SK-N-SH (cell line): ENCODE data around the gene RNF223.

Source experiments
- TAF1 ChIP-seq: IDR thresholded peaks from 2 replicates; pipeline ENCODE4 v1.6.1; 2012; ENCODE audit warnings: low read depth, mild to moderate bottlenecking, low read length, moderate library complexity, borderline replicate concordance
- TCF12 ChIP-seq: IDR thresholded peaks from 2 replicates; pipeline ENCODE4 v1.4.0; 2012

DNA sequence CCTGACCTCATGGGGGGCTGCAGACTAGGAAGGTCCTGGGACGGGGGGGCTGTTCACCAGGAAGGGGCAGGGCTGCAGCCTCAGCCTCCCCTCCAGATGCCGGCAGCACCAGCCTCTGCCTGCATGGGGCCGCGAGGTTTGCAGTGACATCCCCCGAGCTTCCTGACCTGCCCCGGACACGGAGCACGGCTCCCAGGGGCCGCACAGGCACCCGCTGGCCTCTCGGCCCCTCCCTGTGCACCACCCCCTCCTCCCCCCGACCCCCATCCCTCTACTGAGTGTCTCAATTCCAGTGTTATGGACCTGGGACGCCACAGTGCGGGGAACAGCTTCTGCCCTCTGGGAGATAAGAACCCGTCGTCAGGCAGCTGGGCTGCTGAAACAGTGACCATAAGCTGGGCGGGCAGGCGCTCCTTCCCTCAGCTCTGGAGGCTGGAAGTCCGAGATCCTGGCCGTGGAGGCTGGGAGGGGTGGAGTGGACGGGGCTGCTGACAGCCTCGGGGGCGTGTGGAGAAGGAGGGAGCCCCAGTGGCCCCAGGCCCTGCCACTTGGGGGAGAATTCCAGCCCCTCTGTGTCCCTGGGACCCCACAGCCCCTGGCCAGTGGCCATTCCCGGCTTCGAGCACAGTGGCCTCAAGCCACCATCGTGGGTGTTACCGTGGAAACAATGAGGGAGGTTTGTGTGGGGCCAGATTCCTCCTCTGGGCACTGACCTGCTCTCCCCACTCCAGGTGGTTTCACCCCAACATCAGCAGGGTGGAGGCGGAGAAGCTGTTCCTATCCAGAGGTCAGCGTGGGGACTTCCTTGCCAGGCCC lies 11.6 kb downstream of the RNF223 start:
- TF ChIP-seq TCF12 (no peak), TAF1 (no peak)
